HFF-Myc (cell line): Measurements from ENCODE around the gene C16orf78.

ENCODE experiments used
- DNase-seq: peaks from one replicate; pipeline ENCODE4 v3.0.0-alpha.2; 2011; ENCODE audit warnings: low read depth; ENCODE audit errors: extremely low read depth
- H3K4me3 ChIP-seq: replicated peaks from 2 replicates; pipeline ENCODE4 v1.5.1; 2011; ENCODE audit warnings: low read depth, mild to moderate bottlenecking, control low read depth, low read length
- TF ChIP-seq, protein P1 (sequence below): IDR thresholded peaks from 2 replicates; pipeline ENCODE4 v1.5.1; 2012; ENCODE audit warnings: mild to moderate bottlenecking, low read depth, low read length, control low read depth; ENCODE audit errors: missing control alignments

C16orf78 gene

DNA sequence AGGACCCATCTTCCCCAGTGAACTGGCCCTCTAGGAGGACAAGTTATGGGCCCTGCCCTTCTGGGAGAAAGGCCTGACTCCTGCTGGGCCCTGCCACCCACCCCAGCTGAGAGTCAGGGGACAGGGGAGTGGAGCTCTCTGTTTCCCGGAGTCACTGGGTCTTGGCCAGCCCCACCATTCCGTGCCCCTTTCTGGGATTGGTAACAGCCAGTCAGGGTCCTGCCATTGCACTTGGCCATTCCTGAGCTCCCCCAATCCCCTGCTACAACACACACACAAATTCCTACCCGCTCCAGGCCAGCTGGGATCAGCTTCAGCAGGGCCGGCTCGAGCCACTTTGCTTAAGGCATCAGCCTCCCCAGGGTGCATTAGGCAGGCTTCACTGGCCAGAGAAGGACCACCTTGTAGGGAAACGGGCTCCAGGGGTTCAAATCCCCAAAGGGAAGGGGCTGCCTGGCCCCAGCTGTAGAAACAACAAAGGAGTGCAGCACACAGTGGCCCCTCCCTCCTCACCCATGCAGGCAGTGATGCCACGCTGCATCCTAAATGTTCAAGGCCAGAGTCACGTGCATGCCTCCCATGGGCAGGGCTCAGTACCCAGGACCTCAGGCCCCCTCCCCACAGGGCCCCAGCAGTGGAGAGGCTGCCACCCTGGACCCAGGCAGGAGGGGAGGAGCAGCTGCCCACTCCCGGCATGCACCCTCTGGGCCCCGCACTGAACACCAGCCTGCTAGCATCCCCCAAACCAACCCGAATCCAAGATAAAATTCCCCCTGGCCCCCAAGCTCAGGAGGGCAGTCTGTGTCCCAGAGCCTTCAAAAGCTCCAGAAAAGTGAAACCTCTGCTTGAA is 37.7 kb downstream of the C16orf78 start:
- no peak for DNase-seq
- TF ChIP-seq, protein P1, sequence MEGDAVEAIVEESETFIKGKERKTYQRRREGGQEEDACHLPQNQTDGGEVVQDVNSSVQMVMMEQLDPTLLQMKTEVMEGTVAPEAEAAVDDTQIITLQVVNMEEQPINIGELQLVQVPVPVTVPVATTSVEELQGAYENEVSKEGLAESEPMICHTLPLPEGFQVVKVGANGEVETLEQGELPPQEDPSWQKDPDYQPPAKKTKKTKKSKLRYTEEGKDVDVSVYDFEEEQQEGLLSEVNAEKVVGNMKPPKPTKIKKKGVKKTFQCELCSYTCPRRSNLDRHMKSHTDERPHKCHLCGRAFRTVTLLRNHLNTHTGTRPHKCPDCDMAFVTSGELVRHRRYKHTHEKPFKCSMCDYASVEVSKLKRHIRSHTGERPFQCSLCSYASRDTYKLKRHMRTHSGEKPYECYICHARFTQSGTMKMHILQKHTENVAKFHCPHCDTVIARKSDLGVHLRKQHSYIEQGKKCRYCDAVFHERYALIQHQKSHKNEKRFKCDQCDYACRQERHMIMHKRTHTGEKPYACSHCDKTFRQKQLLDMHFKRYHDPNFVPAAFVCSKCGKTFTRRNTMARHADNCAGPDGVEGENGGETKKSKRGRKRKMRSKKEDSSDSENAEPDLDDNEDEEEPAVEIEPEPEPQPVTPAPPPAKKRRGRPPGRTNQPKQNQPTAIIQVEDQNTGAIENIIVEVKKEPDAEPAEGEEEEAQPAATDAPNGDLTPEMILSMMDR: no peak
- H3K4me3 ChIP-seq: no peak overlapping the region

DNA sequence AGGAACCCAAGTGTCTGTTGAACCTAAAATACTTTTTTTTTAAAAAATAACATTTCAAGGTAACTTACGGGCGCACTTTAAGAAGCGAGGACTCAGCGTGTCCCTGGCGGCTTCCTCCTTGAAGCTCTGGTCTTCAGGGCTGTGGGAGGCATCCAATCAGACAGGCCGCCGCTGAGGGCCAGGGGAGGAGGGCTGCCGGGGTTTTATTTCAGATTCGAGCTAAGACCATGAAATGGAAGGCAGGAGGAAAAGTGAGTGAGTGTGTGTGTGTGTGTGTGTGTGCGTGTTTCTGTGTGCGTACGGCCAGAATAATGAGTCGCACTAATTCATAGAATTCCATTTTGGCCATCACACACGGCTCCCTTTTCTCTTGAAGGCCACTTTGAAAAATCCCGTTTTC is 41.1 kb downstream of the C16orf78 start:
- no peak for DNase-seq
- TF ChIP-seq, protein P1: no peak
- H3K4me3 ChIP-seq: no peak overlapping the region

DNA sequence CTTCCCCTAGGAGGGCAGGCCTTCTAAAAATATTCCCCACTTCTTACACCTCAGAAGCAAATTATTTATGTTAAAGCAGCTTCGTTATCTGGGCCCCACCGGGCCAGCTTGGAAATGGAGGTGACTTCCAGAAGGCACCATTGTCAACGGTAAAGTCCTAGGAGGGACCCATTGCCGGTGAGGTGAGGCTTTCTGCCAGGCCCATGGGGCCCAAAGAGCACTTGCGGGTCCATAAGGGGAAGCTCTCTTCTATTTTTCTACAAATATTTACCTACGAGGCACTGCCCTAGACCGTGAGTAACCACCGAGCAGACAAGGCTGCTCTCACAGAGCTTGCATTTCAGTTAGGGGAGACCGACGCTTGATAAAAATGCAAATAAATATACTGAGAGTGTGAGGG is 41.5 kb downstream of the C16orf78 start:
- DNase-seq: no peak
- H3K4me3 ChIP-seq: no peak overlapping the region
- TF ChIP-seq, protein P1: no peak

DNA sequence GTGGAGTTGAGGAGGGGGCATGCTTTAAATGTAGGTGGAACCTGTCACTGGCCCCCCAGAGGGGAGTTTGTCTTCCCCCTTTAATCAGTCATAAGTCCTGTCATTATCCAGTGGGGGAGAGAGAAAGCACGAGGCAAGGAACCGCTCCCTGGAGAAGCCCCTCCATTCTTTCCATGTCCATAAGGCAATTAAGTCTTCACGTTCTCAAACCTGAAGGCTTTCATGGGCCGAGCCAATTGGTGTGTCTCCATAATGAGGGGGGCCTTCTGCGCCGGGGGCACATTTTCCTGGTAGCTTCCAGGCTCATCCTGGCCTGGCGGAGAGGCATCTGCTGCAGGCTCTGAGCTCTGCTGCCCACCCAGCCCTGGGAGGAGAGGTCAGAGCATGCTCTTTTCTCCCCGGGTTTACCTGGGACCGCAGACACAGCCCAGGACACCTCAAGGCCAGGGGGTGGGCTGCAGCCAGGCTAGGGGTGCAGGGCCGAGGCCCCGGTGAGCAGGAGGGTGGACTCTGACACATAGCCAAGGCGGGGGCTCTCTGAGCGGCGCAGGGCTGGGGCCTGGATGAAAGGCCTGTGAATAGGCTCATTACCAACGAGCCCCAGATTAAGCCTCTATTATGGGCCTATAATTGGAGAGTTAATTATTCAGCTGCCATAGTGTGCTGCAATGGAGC is 42.5 kb downstream of the C16orf78 start:
- H3K4me3 ChIP-seq: no peak overlapping the region
- TF ChIP-seq, protein P1: no peak
- DNase-seq: no peak

DNA sequence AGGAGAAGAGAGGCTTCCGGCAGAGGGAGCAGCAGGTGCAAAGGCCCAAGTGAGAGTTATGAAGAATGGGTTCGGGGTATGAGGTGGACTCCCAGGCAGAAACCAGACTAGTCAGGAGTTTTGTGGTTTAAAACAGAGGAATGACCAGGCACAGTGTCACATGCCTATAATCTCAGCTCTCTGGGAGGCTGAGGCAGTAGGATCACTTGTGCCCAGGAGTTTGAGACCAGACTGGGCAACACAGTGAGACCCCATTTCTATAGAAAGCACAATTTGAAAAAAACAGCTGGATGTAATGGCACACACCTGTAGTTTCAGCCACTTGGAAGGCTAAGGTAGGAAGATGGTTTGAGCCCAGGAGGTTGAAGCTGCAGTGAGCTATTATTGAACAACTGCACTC is 43.8 kb downstream of the C16orf78 start:
- TF ChIP-seq, protein P1: no peak
- no peak for DNase-seq

GRCh38 chr16:49419006-49419405 is 45.4 kb downstream of the C16orf78 start:
- no peak for DNase-seq

More for the DNA sequence above, 43.8 kb downstream of the C16orf78 start:
- H3K4me3 ChIP-seq: no peak overlapping the region

More at GRCh38 chr16:49419006-49419405, 45.4 kb downstream of the C16orf78 start:
- TF ChIP-seq, protein P1: no peak
- H3K4me3 ChIP-seq: no peak overlapping the region
